Measurements from ENCODE around the gene ACVR1B.
A peak's percentile ranks its signal among the peaks of the same experiment; 100 is the strongest.

ACVR1B gene

GRCh38 chr12:52027085-52027843 is 75.8 kb downstream of the ACVR1B start:
- H3K36me3 ChIP-seq (ENCODE audit: control insufficient read depth, insufficient read depth, low read length), result no peaks in the 10 kb centered on the region
- no peak for DNase-seq (ENCODE audit: extremely low read depth, insufficient read length)
- H3K27me3 ChIP-seq (replicated peaks; ENCODE audit: control insufficient read depth, insufficient read depth, low read length), result no peaks in the 10 kb centered on the region; the same call in 1 of the 2 replicates
- H3K4me3 ChIP-seq (replicated peaks; ENCODE audit: low read depth, low read length), result no peak overlapping the region
- TF ChIP-seq CTCF (IDR thresholded peaks at IDR 0.05; ENCODE audit: insufficient read depth, low read length, poor library complexity, severe bottlenecking), result no peak

GRCh38 chr12:52029685-52030084 is 78.2 kb downstream of the ACVR1B start:
- Histone ChIP-seq H3K27me3 (replicated peaks; ENCODE audit: control insufficient read depth, insufficient read depth, low read length) (no peaks in the 10 kb centered on the region), H3K4me3 (replicated peaks; ENCODE audit: low read depth, low read length) (no peak overlapping the region), H3K36me3 (ENCODE audit: control insufficient read depth, insufficient read depth, low read length) (no peaks in the 10 kb centered on the region)
- no peak for TF ChIP-seq CTCF (IDR thresholded peaks at IDR 0.05; ENCODE audit: insufficient read depth, low read length, poor library complexity, severe bottlenecking)
- no peak for DNase-seq (ENCODE audit: extremely low read depth, insufficient read length)

GRCh38 chr12:52032446-52032803 is 80.9 kb downstream of the ACVR1B start:
- no peaks in the 10 kb centered on the region for H3K36me3 ChIP-seq (ENCODE audit: control insufficient read depth, insufficient read depth, low read length)
- no peaks in the 10 kb centered on the region for H3K27me3 ChIP-seq (replicated peaks; ENCODE audit: control insufficient read depth, insufficient read depth, low read length)
- TF ChIP-seq CTCF (IDR thresholded peaks at IDR 0.05; ENCODE audit: insufficient read depth, low read length, poor library complexity, severe bottlenecking), result no peak
- DNase-seq (ENCODE audit: extremely low read depth, insufficient read length), result no peak
- no peak overlapping the region for H3K4me3 ChIP-seq (replicated peaks; ENCODE audit: low read depth, low read length)

- H3K36me3 ChIP-seq (ENCODE audit: control insufficient read depth, insufficient read depth, low read length), result no peaks in the 10 kb centered on the region
- no peak for TF ChIP-seq CTCF (IDR thresholded peaks at IDR 0.05; ENCODE audit: insufficient read depth, low read length, poor library complexity, severe bottlenecking)
- no peaks in the 10 kb centered on the region for H3K27me3 ChIP-seq (replicated peaks; ENCODE audit: control insufficient read depth, insufficient read depth, low read length)
- H3K4me3 ChIP-seq (replicated peaks; ENCODE audit: low read depth, low read length), result peak overlapping the region; percentile 43
- DNase-seq (ENCODE audit: extremely low read depth, insufficient read length), result peak; percentile 90
Measured at GRCh38 chr12:52032804-52033445, 81.4 kb downstream of the ACVR1B start.

- no peak for DNase-seq (ENCODE audit: extremely low read depth, insufficient read length)
- Histone ChIP-seq H3K36me3 (ENCODE audit: control insufficient read depth, insufficient read depth, low read length) (no peaks in the 10 kb centered on the region), H3K27me3 (replicated peaks; ENCODE audit: control insufficient read depth, insufficient read depth, low read length) (no peaks in the 10 kb centered on the region), H3K4me3 (replicated peaks; ENCODE audit: low read depth, low read length) (peak overlapping the region; percentile 43)
- no peak for TF ChIP-seq CTCF (IDR thresholded peaks at IDR 0.05; ENCODE audit: insufficient read depth, low read length, poor library complexity, severe bottlenecking)
Measured at GRCh38 chr12:52033446-52034140, 82.1 kb downstream of the ACVR1B start.

Data from GM06990 (cell line).